Measurements from ENCODE around the gene PBX4.

PBX4 gene

DNA sequence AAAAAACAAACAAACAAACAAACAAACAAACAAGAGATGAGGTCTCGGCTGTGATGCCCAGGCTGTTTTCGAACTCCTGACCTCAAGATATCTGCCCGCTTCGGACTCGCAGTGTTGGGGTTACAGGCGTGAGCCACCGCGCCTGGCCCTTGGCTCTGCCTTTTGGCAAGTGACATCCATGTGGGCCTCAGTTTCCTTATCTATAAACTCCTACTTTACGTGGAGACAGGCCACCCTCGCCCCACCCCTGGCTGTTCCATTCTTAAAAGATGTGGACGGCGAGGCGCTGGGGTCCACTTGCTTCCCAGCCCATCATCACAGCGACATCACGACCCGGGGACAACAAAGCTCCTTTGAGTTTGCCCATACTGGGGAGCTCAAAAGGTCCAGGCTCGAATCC, 104.8 kb downstream of the PBX4 start:
- TF ChIP-seq, protein P1, sequence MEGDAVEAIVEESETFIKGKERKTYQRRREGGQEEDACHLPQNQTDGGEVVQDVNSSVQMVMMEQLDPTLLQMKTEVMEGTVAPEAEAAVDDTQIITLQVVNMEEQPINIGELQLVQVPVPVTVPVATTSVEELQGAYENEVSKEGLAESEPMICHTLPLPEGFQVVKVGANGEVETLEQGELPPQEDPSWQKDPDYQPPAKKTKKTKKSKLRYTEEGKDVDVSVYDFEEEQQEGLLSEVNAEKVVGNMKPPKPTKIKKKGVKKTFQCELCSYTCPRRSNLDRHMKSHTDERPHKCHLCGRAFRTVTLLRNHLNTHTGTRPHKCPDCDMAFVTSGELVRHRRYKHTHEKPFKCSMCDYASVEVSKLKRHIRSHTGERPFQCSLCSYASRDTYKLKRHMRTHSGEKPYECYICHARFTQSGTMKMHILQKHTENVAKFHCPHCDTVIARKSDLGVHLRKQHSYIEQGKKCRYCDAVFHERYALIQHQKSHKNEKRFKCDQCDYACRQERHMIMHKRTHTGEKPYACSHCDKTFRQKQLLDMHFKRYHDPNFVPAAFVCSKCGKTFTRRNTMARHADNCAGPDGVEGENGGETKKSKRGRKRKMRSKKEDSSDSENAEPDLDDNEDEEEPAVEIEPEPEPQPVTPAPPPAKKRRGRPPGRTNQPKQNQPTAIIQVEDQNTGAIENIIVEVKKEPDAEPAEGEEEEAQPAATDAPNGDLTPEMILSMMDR (IDR thresholded peaks at IDR 0.05; ENCODE audit: low read depth, low read length): no peak
- no peak for DNase-seq (ENCODE audit: extremely low read depth, low read depth)

All from AG09319 (cell line).